K562 (cell line): ENCODE measurements around the gene LHPP. TPM values are rescaled to one million over a fixed set of nuclear protein-coding genes. Genes with fewer than 3 reads are reported as not detected.

Source experiments
- ATAC-seq: fragments of 200-7000 bp; cut with Tn5 transposase; 3 replicates; pipeline ENCODE4 v1.9.1; 2020; ENCODE audit warnings: moderate library complexity
- BruUV-seq: library from RNA; stranded (reverse); fragments of 400-500 nt; replicated peaks from 2 replicates; lab custom pipeline; 2021; lab: Mats Ljungman, UMichigan
- CTCF ChIA-PET: fragments of 300-600 bp; formaldehyde crosslinking; extraction: SDS; loops from one replicate; lab custom pipeline; 2021; ENCODE audit warnings: low intra/inter-chr PET ratio; lab: Yijun Ruan, JAX
- POLR2A ChIA-PET: fragments of 300-600, 350-650 bp; sonication (Branson Sonifier 250); formaldehyde crosslinking; extraction: SDS; loops from one replicate; lab custom pipeline; 2021; ENCODE audit warnings: antibody characterized with exemption, inconsistent platforms; lab: Yijun Ruan, JAX
- DNase-seq, 4 experiments: peaks; one replicate each; pipeline versions ENCODE4 v3.0.0 to v3.0.0-alpha.2; 2011 to 2018; ENCODE audit warnings: low spot score in 3 of 4, mixed read lengths in 3 of 4; ENCODE audit errors: extremely low read depth in 1 of 4
- FAIRE-seq: peaks from 2 replicates; lab custom pipeline; 2011; peaks lifted over from hg19 to GRCh38; lab: Jason Lieb, UNC
- H2AFZ ChIP-seq: 2 replicates; pipeline ENCODE4 v1.6.0; 2011; ENCODE audit warnings: low read depth, low read length, control low read depth, inconsistent platforms
- H3K27ac ChIP-seq: fragments of 200-600 bp; 3 replicates; pipeline ENCODE4 v1.8.0; 2011; ENCODE audit warnings: low read depth, mild to moderate bottlenecking, control low read depth, inconsistent platforms, low read length, moderate library complexity, mixed read lengths; ENCODE audit errors: extremely low read depth
- H3K27me3 ChIP-seq, 2 experiments: fragments of 300-600 bp in 1 of 2; 2 replicates in 1 of 2; 3 replicates in 1 of 2; pipeline versions ENCODE4 v1.6.0 to v1.8.0; 2011; ENCODE audit warnings: inconsistent platforms in 2 of 2, low read length in 2 of 2, mild to moderate bottlenecking in 1 of 2, mixed read lengths in 1 of 2, moderate library complexity in 1 of 2; ENCODE audit not compliant: control insufficient read depth in 2 of 2, insufficient read depth in 2 of 2
- H3K36me3 ChIP-seq: fragments of 300-600 bp; 3 replicates; pipeline ENCODE4 v1.8.0; 2011; ENCODE audit warnings: mild to moderate bottlenecking, low read length, inconsistent platforms; ENCODE audit not compliant: control insufficient read depth, insufficient read depth
- H3K4me1 ChIP-seq, 2 experiments: fragments of 200-600 bp in 1 of 2; replicated peaks in 1 of 2; 2 replicates in 1 of 2; 3 replicates in 1 of 2; pipeline versions ENCODE4 v1.5.1 to v1.8.0; 2011; ENCODE audit warnings: inconsistent platforms in 2 of 2, low read length in 2 of 2, mild to moderate bottlenecking in 1 of 2, mixed read lengths in 1 of 2, moderate library complexity in 1 of 2; ENCODE audit not compliant: control insufficient read depth in 2 of 2, insufficient read depth in 2 of 2
- H3K4me2 ChIP-seq: 2 replicates; pipeline ENCODE4 v1.6.1; 2011; ENCODE audit warnings: low read length, control low read depth, inconsistent platforms, mixed read lengths; ENCODE audit not compliant: insufficient read depth
- H3K4me3 ChIP-seq: fragments of 200-600 bp; sonication (generic), shearing (Covaris generic); 2 replicates; pipeline ENCODE4 v1.5.1; 2016; ENCODE audit warnings: control low read depth, inconsistent platforms
- H3K79me2 ChIP-seq: fragments of 200-600 bp; 3 replicates; pipeline ENCODE4 v1.8.0; 2011; ENCODE audit warnings: low read length, inconsistent platforms; ENCODE audit not compliant: control insufficient read depth, insufficient read depth
- H3K9ac ChIP-seq, 2 experiments: 2 replicates each; pipeline versions ENCODE4 v1.6.0 to v1.6.1; 2011; ENCODE audit warnings: low read depth in 2 of 2, low read length in 2 of 2, control low read depth in 1 of 2, inconsistent platforms in 1 of 2, mild to moderate bottlenecking in 1 of 2, mixed read lengths in 1 of 2; ENCODE audit not compliant: insufficient read depth in 1 of 2
- H3K9me1 ChIP-seq: one replicate; pipeline ENCODE4 v1.6.0; 2011; ENCODE audit warnings: inconsistent platforms, mild to moderate bottlenecking, low read length, moderate library complexity; ENCODE audit not compliant: control insufficient read depth, insufficient read depth
- H3K9me3 ChIP-seq: replicated peaks from 2 replicates; pipeline ENCODE4 v1.5.1; 2011; ENCODE audit warnings: low read depth, low read length, inconsistent platforms; ENCODE audit not compliant: control insufficient read depth, insufficient read depth
- H4K20me1 ChIP-seq: replicated peaks from 2 replicates; pipeline ENCODE4 v1.6.1; 2011; ENCODE audit warnings: low read length, inconsistent platforms, mixed read lengths; ENCODE audit not compliant: control insufficient read depth, insufficient read depth
- AFF4 ChIP-seq: sonication (generic); formaldehyde crosslinking; IDR thresholded peaks from 2 replicates; pipeline ENCODE4 v1.8.0; 2023; ENCODE audit warnings: mild to moderate bottlenecking, missing genetic modification reagents
- ASH1L ChIP-seq: fragments of 450-650 bp; IDR thresholded peaks from 2 replicates; pipeline ENCODE4 v1.6.1; 2018; ENCODE audit warnings: borderline replicate concordance, mild to moderate bottlenecking, low read depth; ENCODE audit not compliant: partially characterized antibody
- CBFB ChIP-seq: sonication (generic); formaldehyde crosslinking; IDR thresholded peaks from 2 replicates; pipeline ENCODE4 v1.4.0; 2020; ENCODE audit warnings: mild to moderate bottlenecking, missing genetic modification reagents
- FOXJ3 ChIP-seq: sonication (generic); formaldehyde crosslinking; IDR thresholded peaks from 2 replicates; pipeline ENCODE4 v1.4.0; 2020; ENCODE audit warnings: mild to moderate bottlenecking, missing genetic modification reagents
- GMEB1 ChIP-seq: fragments of 250-450 bp; sonication (Bioruptor Pico); IDR thresholded peaks from 2 replicates; pipeline ENCODE4 v1.4.0; 2020; ENCODE audit warnings: mild to moderate bottlenecking
- MXD1 ChIP-seq: fragments of 250-450 bp; sonication (Bioruptor Pico); IDR thresholded peaks from 2 replicates; pipeline ENCODE4 v1.8.0; 2021; ENCODE audit warnings: borderline replicate concordance, mild to moderate bottlenecking, moderate library complexity; ENCODE audit not compliant: poor library complexity, severe bottlenecking
- NONO ChIP-seq, 2 experiments: fragments of 200-400 bp in 1 of 2; fragments of 450-650 bp in 1 of 2; formaldehyde crosslinking in 1 of 2; IDR thresholded peaks; 2 replicates each; pipeline ENCODE4 v1.6.1; 2017; ENCODE audit warnings: low read depth in 2 of 2, mild to moderate bottlenecking in 2 of 2, moderate library complexity in 2 of 2, low read length in 1 of 2
- PRPF4 ChIP-seq: fragments of 200-400 bp; formaldehyde crosslinking; IDR thresholded peaks from one replicate; pipeline ENCODE4 v1.6.1; 2017; ENCODE audit warnings: low read length, low read depth, mild to moderate bottlenecking; ENCODE audit not compliant: insufficient read depth, poor library complexity, severe bottlenecking
- RBBP5 ChIP-seq: fragments of 200-600 bp; sonication (generic); IDR thresholded peaks from 2 replicates; pipeline ENCODE4 v1.6.1; 2012; ENCODE audit warnings: borderline replicate concordance, mild to moderate bottlenecking, low read length, control low read depth, inconsistent platforms; ENCODE audit not compliant: insufficient read depth, poor library complexity, severe bottlenecking
- RBM22 ChIP-seq: fragments of 200-400 bp; formaldehyde crosslinking; IDR thresholded peaks from 2 replicates; pipeline ENCODE4 v1.6.1; 2018; ENCODE audit warnings: low read length, low read depth; ENCODE audit not compliant: poor library complexity, severe bottlenecking
- RBM25 ChIP-seq: fragments of 200-400 bp; formaldehyde crosslinking; IDR thresholded peaks from 2 replicates; pipeline ENCODE4 v1.6.1; 2018; ENCODE audit warnings: low read length, low read depth, moderate library complexity; ENCODE audit not compliant: severe bottlenecking
- ZNF785 ChIP-seq: fragments of 250-450 bp; sonication (Bioruptor Pico); IDR thresholded peaks from 2 replicates; pipeline ENCODE4 v1.4.0; 2020; ENCODE audit warnings: mild to moderate bottlenecking
- WGBS: fragments of 100-300 bp; shearing (Covaris generic); methylation state at CpG from one replicate; pipeline ENCODE4 v1.1.6; 2016; ENCODE audit warnings: low coverage, mixed read lengths; ENCODE audit not compliant: insufficient coverage; ENCODE audit errors: missing lambda C conversion rate; 5-methylcytosine and 5-hydroxymethylcytosine counted together
- in situ Hi-C: fragments of 300-500 bp; cut with MboI; formaldehyde crosslinking; loops from 4 replicates; pipeline ENCODE4 v1.15.0; 2018; ENCODE audit warnings: inconsistent platforms, mixed read lengths
- intact Hi-C: fragments of 100-400 bp; cut with micrococcal nuclease; formaldehyde crosslinking; loops from 2 replicates; pipeline ENCODE4 v1.14.2; 2022
- polyA plus RNA-seq, 8 experiments: library from polyadenylated mRNA; depleted of rRNA in 4 of 8; stranded (reverse) in 5 of 8; unstranded in 3 of 8; fragments of >200 nt; fragmentation: Nextera tagmentation in 2 of 8; fragmentation: Illumina TruSeq in 1 of 8; extraction: Ambion mirVana in 2 of 8; extraction: Trizol in 1 of 8; gene quantifications; 2 replicates each; pipeline versions ENCODE4 v1.2.1 to v1.2.3, GENCODE V29; 2011 to 2014; ENCODE audit warnings: inconsistent platforms in 1 of 8, missing spikeins in 1 of 8
- total RNA-seq, 7 experiments: library from RNA; depleted of rRNA in 6 of 7; stranded (reverse); fragments of >200 nt in 6 of 7; fragmentation: Illumina TruSeq in 2 of 7; extraction: Trizol in 2 of 7; gene quantifications; 2 replicates each; pipeline versions ENCODE4 v1.2.1 to v1.2.3, GENCODE V29; 2011 to 2021; ENCODE audit warnings: low replicate concordance in 1 of 7

Gene LHPP
- total and polyA plus RNA-seq, 9 of the 15 experiments (the other 6 are each of a cell fraction or from before 2014, with no cell fraction given): 0.34 to 7.4 (median 3.0) TPM

- H3K9ac ChIP-seq: no peak overlapping the region
- no peaks in the 10 kb centered on the region for H3K36me3 ChIP-seq
- intact Hi-C loops (no loop called here), in situ Hi-C loops (loop anchor here (5.0 kb wide), 1 partner anchor 188 kb away; the partner anchor contains the start of gene FAM53B)
- no peak overlapping the region for H2AFZ ChIP-seq
- no peaks in the 10 kb centered on the region for H3K9me1 ChIP-seq
- no peak overlapping the region for H3K4me3 ChIP-seq
- H3K4me2 ChIP-seq: no peak overlapping the region
- no peaks in the 10 kb centered on the region for H3K79me2 ChIP-seq
- H4K20me1 ChIP-seq: no peaks in the 10 kb centered on the region
- 28% methylated on average over 8 of the region's 10 CpGs for WGBS
- no peaks in the 10 kb centered on the region for H3K9me3 ChIP-seq
- ATAC-seq: peak; percentile 76
- no peak for FAIRE-seq
- peak in 3 of 4 experiments; percentile 27 to 38 (median 31) for DNase-seq
- H3K4me1 ChIP-seq: peaks cover 0 to 22% of the 10 kb centered on the region in 2 experiments; a peak in 2 of 5 replicates
- no TSS peak for BruUV-seq
- H3K27ac ChIP-seq: no peak overlapping the region
- peaks cover 0 to 7% of the 10 kb centered on the region in 2 experiments; a peak in 2 of 5 replicates for H3K27me3 ChIP-seq
- ChIA-PET POLR2A (interaction anchor here (1.1 kb wide), 1 partner anchor 179 kb away, joined by 3 read pairs; no protein-coding TSS in a partner anchor), CTCF (no interaction called here)
- TF ChIP-seq ZNF785 (CRISPR knock-in tag): no peak
- no peak for TF ChIP-seq MXD1 (CRISPR knock-in tag)
- no peak for TF ChIP-seq GMEB1 (CRISPR knock-in tag)
- TF ChIP-seq RBBP5: no peak
- TF ChIP-seq FOXJ3 (CRISPR knock-in tag): no peak
- TF ChIP-seq CBFB: no peak
- TF ChIP-seq RBM25: no peak
- TF ChIP-seq NONO (IDR thresholded peaks at IDR 0.05; ENCODE audit: low read depth in 2 of 2, low read length in 1 of 2): no peak
- TF ChIP-seq AFF4 (CRISPR knock-in tag): no peak
- TF ChIP-seq PRPF4: no peak
- no peak for TF ChIP-seq ASH1L
- TF ChIP-seq RBM22: no peak
These were observed 92.6 kb downstream of the LHPP start for GRCh38 chr10:124554085-124554858.
